Choroid plexus epithelial cell (primary cell): ENCODE results near the gene SCRT2.

Experiments used
- DNase-seq: peaks from one replicate; pipeline ENCODE4 v3.0.0-alpha.2; 2010; ENCODE audit warnings: low read depth
- H3K4me3 ChIP-seq: 2 replicates; pipeline ENCODE4 v1.5.1; 2011; ENCODE audit warnings: low read depth, mild to moderate bottlenecking, control low read depth, low read length, moderate library complexity
- CTCF ChIP-seq: conservative IDR thresholded peaks from 2 replicates; pipeline ENCODE4 v1.5.1; 2011; ENCODE audit warnings: low read depth, mild to moderate bottlenecking, control low read depth, inconsistent platforms, low read length, moderate library complexity

SCRT2 gene

DNA sequence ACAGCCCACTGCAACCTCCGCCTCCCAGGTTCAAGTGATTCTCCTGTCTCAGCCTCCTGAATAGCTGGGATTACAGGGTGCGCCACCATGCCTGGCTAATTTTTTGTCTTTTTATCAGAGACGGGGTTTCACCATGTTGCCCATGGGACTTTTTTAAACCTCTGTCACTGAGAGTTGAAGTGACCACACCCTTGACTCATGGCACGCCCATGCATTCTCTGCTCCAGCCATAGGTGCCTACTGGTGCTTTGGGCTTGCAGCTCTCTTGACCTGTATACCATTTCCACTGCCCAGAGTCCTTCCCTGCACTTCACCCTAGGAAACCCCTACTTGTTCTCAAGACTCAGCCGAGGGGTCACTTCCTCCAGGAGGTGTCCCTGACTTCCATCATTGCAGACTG is 2.4 kb upstream of the SCRT2 start:
- no peak for TF ChIP-seq CTCF
- H3K4me3 ChIP-seq, result no peak overlapping the region
- no peak for DNase-seq

GRCh38 chr20:676967-677366 is 1.4 kb upstream of the SCRT2 start:
- H3K4me3 ChIP-seq, result no peak overlapping the region
- TF ChIP-seq CTCF, result no peak
- DNase-seq, result no peak

DNA sequence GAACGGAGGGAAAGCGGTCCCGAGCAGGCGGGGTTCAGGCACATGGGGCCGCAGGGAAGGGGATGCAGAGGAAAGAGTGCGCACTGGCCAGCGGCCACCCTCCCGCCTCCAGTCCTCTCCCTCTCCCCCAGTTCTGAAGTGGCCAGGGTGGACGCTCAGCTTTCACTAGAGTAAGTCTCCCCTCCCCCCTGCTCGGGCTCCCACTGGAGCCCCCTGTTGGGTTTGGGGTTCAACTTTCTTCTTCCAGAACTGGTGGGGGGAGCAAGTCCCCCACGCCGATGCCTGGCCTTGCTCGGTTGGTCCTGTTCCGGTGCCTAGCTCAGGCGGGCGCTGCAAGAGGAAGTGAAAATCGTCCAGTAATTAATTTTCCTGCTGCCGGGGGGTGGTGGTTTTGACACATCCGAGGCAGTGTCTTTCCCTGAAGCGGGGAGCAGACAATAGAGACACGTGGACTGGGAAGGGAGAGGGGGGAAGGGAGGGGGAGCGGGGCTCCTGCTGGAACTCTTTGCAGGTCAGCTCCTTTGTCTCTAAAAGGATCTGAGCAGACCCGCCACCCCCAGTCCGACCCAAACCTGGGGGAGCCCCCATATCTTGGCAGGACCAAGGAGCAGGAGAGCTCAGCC is 824 bp upstream of the SCRT2 start:
- DNase-seq, result no peak
- no peak for TF ChIP-seq CTCF
- no peak overlapping the region for H3K4me3 ChIP-seq

DNA sequence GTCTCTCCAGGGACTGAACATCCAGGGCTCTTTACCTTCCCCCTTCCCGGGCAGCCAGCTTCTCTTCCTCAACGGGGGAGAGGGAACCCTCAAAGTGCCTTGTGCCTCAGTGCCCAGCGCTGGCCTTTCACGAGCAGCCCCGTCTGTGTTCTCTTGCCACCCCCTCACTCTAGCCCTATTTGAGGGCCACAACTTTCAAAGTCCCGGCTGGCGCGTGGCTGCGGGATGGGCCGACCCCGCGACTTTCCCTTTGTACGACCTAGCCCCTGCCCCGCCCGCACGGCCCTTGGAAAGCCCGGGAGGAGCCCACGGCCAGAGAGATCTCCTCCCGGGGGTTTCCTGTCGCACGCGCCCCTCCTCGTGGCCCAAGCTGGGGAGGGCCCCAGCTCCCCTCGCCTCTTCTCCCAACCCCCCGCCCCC is 559 bp downstream of the SCRT2 start:
- DNase-seq, result no peak
- H3K4me3 ChIP-seq, result no peak overlapping the region
- no peak for TF ChIP-seq CTCF

- no peak overlapping the region for H3K4me3 ChIP-seq
- no peak for TF ChIP-seq CTCF
- no peak for DNase-seq
These were observed 2.0 kb downstream of the SCRT2 start for GRCh38 chr20:673603-674001.

DNA sequence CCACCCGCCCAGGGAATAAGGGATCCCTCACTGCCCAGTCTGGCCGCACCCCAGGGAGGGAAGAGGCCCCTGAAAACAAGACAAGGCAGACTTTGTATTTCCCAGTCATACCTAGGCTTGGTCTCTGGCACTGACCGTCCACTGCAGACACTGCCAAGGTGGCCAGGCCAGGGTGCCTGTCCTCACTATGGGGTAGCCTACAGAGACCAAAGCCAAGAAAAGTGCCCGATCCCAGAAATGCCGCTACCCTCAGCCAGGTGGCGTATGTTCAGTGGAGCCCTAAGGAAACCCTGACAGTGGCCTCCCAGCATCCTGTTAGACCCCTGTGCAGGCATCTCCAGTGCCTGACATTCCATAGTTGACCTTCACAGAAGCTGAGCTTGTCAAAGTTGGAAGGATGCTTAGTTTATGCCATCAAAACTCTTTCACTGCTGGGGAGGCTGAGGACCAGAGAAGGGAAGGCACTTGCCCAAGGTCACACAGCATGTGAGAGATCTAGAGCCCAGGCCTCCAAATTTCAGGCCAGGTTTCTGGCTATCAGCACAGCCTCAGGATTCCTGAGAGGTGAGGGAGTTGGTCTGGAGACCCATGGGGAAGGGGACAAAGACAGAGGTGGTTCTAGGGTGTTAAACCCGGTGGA is 2.5 kb downstream of the SCRT2 start:
- no peak for DNase-seq
- peak; percentile 47 for TF ChIP-seq CTCF
- no peak overlapping the region for H3K4me3 ChIP-seq

DNA sequence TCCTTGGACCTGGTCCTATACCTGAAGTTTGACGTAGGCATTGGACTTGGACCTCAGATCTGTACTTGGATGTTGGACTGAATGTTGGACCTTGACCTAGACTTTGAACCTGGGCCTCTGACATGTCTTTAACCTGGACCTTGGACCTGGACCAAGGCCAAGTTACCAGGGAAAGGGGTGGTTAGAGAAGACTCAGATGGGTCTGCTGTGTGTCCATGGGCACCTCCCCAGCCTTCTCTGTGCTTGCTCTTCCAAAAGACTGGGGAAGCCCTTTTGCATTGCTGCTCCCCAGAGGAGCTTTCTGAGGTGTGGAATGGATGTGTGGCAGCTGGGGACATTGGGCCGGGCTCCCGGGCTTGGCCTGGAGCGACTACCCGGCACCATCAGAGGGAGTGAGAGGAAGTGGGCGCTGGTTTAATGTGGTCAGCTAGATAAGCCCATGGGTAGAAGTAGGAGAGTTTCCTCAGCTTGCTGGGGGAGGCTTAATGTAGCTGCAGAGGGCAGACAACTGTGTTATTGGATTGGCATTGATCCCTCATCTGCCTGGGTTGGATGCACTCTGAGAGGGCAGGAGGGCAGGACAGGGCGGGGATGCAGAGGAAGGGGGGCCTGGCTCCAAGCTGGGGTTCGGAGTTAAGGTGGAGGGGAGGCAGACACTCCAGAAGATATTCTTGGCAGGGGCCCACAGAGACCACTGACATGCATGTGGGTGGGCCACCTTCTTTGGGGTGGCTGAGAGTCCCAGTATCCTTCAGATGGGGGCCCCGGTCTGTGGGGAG is 4.2 kb downstream of the SCRT2 start:
- TF ChIP-seq CTCF, result no peak
- no peak for DNase-seq
- no peak overlapping the region for H3K4me3 ChIP-seq
